Breast epithelium (tissue), 4 donors: ENCODE measurements around the gene SUPT4H1. TPM values are rescaled to one million over a fixed set of nuclear protein-coding genes. Genes with fewer than 3 reads are reported as not detected.
A peak's percentile ranks its signal among the peaks of the same experiment; 100 is the strongest.

Source experiments
- DNase-seq, 2 donors: peaks; one replicate each; pipeline ENCODE4 v3.0.0-alpha.2; 2019; ENCODE audit warnings: low spot score in 2 of 2
- H3K27ac ChIP-seq, 2 donors: fragments of 200-600 bp; sonication (generic) in 1 of 2; one replicate each; pipeline ENCODE4 v1.5.1; 2016 to 2019; ENCODE audit warnings: mild to moderate bottlenecking in 1 of 2
- H3K27me3 ChIP-seq, 2 donors: fragments of 200-600 bp; sonication (generic) in 1 of 2; one replicate each; pipeline versions ENCODE4 v1.5.1 to v1.6.0; 2017 to 2019; ENCODE audit warnings: control low read depth in 1 of 2, mild to moderate bottlenecking in 1 of 2
- H3K36me3 ChIP-seq: fragments of 200-600 bp; one replicate; pipeline ENCODE4 v1.5.1; 2019
- H3K4me1 ChIP-seq, 2 donors: fragments of 200-600 bp; sonication (generic); one replicate each; pipeline ENCODE4 v1.5.1; 2016 to 2019; ENCODE audit warnings: control low read depth in 1 of 2
- H3K4me3 ChIP-seq, 3 donors: fragments of 200-600 bp; sonication (generic); 1 replicate in 2 of 3; 2 replicates in 1 of 3; pipeline ENCODE4 v1.5.1; 2016 to 2019; ENCODE audit warnings: mild to moderate bottlenecking in 3 of 3, moderate library complexity in 2 of 3
- H3K9me3 ChIP-seq, 2 donors: fragments of 200-600 bp; sonication (generic) in 1 of 2; one replicate each; pipeline ENCODE4 v1.5.1; 2016 to 2019; ENCODE audit warnings: control low read depth in 1 of 2
- POLR2A ChIP-seq: fragments of 450-650 bp; IDR thresholded peaks from one replicate; pipeline ENCODE4 v1.6.1; 2016; ENCODE audit warnings: antibody characterized with exemption, mild to moderate bottlenecking, moderate library complexity
- POLR2AphosphoS5 ChIP-seq, 3 donors: sonication (generic); formaldehyde crosslinking; IDR thresholded peaks; one replicate each; pipeline ENCODE4 v1.6.1; 2017; ENCODE audit warnings: antibody characterized with exemption in 3 of 3
- intact Hi-C: fragments of 100-400 bp; cut with DNase I; formaldehyde crosslinking; loops from one replicate; pipeline ENCODE4 v1.15.1; 2023; ENCODE audit warnings: low total_unique reads
- total RNA-seq, 3 donors: library from RNA; depleted of rRNA; stranded (reverse); fragments of >200 nt; gene quantifications; one replicate each; pipeline ENCODE4 v1.1.0, GENCODE V29; 2016
- TF ChIP-seq, protein P1 (sequence below), 3 donors: fragments of 450-650 bp; IDR thresholded peaks; one replicate each; pipeline ENCODE4 v1.5.1; 2016 to 2017; ENCODE audit warnings: antibody characterized with exemption in 3 of 3, mild to moderate bottlenecking in 3 of 3, moderate library complexity in 3 of 3

The SUPT4H1 gene
- total RNA-seq, 3 donors from 2014 or later, result 46.4 to 61.6 (median 48.2) TPM

DNA sequence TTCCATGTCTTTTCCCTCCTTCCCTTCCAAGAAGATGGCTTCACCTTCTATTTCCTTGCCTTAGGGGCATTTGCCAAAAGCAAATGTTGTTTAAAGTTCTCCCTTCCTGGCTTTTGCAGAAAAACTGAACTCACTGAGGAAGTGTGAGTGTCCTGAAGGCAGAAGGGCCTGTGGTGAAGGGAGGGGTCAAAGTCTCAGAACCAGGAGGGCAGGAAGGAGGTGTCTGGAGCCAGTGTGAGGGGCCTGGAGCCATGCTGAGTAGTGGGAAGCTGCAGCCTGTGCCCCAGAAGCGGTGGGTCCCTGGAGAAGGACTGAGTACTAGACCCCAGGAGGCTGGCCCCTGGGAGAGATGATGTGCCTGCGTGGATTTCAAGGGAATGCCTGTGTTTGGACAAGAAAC, 23.8 kb upstream of the SUPT4H1 start:
- Histone ChIP-seq H3K36me3 (no peaks in the 10 kb centered on the region), H3K27ac (peak overlapping the region in 1 of 2 donors; percentile 33), H3K4me3 (no peak overlapping the region), H3K27me3 (no peaks in the 10 kb centered on the region), H3K9me3 (no peaks in the 10 kb centered on the region), H3K4me1 (no peaks in the 10 kb centered on the region)
- TF ChIP-seq, protein P1, sequence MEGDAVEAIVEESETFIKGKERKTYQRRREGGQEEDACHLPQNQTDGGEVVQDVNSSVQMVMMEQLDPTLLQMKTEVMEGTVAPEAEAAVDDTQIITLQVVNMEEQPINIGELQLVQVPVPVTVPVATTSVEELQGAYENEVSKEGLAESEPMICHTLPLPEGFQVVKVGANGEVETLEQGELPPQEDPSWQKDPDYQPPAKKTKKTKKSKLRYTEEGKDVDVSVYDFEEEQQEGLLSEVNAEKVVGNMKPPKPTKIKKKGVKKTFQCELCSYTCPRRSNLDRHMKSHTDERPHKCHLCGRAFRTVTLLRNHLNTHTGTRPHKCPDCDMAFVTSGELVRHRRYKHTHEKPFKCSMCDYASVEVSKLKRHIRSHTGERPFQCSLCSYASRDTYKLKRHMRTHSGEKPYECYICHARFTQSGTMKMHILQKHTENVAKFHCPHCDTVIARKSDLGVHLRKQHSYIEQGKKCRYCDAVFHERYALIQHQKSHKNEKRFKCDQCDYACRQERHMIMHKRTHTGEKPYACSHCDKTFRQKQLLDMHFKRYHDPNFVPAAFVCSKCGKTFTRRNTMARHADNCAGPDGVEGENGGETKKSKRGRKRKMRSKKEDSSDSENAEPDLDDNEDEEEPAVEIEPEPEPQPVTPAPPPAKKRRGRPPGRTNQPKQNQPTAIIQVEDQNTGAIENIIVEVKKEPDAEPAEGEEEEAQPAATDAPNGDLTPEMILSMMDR (IDR thresholded peaks at IDR 0.05), result no peak
- TF ChIP-seq POLR2A, result no peak
- no peak for TF ChIP-seq POLR2AphosphoS5 (IDR thresholded peaks at IDR 0.05)
- intact Hi-C loops, result loop anchor here (5.0 kb wide), 1 partner anchor 1164 kb away; no protein-coding TSS in a partner anchor
- no peak for DNase-seq

DNA sequence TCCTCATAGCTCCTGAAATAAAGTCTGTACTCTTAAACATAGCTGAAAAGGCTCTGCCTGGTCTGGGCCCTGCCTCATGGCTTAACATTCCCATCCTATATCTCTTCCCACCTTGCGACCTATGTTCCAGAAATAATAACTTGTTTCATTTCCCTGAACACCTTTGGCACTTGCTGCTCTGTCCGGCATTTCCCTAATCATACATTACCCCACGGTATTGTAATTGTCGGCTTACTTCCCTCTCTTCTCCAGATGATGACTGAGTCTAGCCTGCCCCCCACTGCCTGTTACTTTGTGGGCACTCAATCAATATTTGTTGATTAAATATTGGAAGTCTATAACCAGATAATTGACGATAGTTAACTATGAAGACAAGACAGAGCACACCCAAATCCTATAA, 23.3 kb upstream of the SUPT4H1 start:
- Histone ChIP-seq H3K36me3 (no peaks in the 10 kb centered on the region), H3K4me1 (no peaks in the 10 kb centered on the region), H3K4me3 (no peak overlapping the region), H3K27me3 (no peaks in the 10 kb centered on the region), H3K27ac (no peak overlapping the region), H3K9me3 (no peaks in the 10 kb centered on the region)
- TF ChIP-seq POLR2A, result no peak
- no peak for TF ChIP-seq POLR2AphosphoS5 (IDR thresholded peaks at IDR 0.05)
- TF ChIP-seq, protein P1 (IDR thresholded peaks at IDR 0.05), result no peak
- intact Hi-C loops, result loop anchor here (5.0 kb wide), 1 partner anchor 1163 kb away; no protein-coding TSS in a partner anchor
- DNase-seq, result no peak

DNA sequence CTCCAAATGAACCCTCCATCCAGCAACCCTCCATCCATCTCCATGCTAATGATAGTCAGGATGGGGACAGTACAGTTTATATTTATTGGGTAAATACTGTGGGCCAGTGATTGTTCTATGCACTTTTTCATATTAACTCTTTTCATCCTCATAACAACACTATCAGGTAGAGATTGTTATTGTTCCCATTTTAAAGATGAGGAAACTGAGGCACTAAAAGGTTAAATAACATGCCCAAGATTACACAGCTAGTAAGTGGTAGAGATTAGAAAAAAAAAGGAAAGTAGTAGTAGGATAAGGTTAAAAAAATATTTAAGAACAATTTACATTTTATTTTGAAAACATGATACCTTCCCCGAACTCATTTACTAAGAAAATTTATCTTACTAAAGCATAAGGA, 21.9 kb upstream of the SUPT4H1 start:
- no peaks in the 10 kb centered on the region for H3K36me3 ChIP-seq
- H3K27ac ChIP-seq, result no peak overlapping the region
- no peak overlapping the region for H3K4me3 ChIP-seq
- H3K9me3 ChIP-seq, result no peaks in the 10 kb centered on the region
- DNase-seq, result no peak
- intact Hi-C loops, result no loop called here
- H3K27me3 ChIP-seq, result no peaks in the 10 kb centered on the region
- H3K4me1 ChIP-seq, result no peaks in the 10 kb centered on the region
- no peak for TF ChIP-seq POLR2A

DNA sequence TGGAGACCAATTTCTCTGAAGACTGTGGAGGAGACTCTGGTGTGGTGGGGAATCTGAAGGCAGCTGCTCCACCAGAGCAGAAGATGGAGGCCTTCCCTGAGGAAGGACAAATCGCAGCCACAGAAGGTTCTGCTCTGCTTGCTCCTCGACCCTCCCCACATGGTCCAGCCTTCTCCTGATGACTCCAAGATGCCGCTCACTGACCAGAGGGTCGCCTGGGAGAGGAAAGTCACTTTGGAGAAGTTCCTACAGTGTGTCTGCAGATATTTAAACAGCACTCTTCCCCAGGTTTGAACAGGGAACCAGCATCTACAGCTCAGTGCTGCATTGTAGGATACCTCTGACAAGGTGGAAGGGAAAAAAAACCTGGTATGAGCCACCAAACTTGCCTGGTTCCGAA, 21.0 kb upstream of the SUPT4H1 start:
- no peak overlapping the region for H3K4me3 ChIP-seq
- H3K27ac ChIP-seq, result no peak overlapping the region
- H3K36me3 ChIP-seq, result no peaks in the 10 kb centered on the region
- DNase-seq, result no peak
- no peaks in the 10 kb centered on the region for H3K9me3 ChIP-seq
- intact Hi-C loops, result no loop called here
- TF ChIP-seq POLR2A (no peak), POLR2AphosphoS5 (IDR thresholded peaks at IDR 0.05) (no peak)
- TF ChIP-seq, protein P1 (IDR thresholded peaks at IDR 0.05), result no peak
- H3K4me1 ChIP-seq, result no peaks in the 10 kb centered on the region
- H3K27me3 ChIP-seq, result no peaks in the 10 kb centered on the region

DNA sequence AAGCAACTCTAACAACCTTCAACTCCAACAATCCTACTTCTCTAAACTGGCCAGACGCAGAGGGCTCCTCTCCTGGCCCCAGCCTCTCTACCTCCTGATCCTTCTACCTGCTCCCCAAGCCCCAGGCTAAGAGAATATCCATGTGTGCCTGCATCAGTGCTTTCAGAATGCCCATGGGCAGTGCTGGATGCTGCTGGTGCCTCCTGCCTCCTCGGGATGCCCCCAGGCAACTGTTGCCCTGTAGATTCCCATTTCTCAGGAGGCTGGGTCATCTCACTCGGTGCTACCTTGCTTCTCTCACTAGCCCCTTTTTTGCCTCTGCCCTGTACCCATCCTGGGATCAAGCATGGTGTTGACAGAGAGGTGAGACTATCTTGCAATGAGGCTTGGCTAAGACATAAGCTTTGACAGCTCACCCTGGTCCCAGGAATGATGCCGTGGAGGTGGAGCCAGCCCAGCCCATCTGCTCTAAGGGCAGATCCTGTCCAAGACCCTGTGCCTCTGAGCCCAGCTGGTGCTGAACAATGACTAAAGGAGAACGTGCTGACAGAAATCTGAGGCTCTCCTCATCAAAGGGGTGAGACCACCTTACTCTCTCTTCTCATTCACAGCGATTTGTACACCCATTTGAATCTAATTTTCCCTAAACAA, 19.4 kb upstream of the SUPT4H1 start:
- Histone ChIP-seq H3K9me3 (no peaks in the 10 kb centered on the region), H3K4me1 (no peaks in the 10 kb centered on the region), H3K27me3 (no peaks in the 10 kb centered on the region), H3K27ac (no peak overlapping the region), H3K4me3 (no peak overlapping the region), H3K36me3 (no peaks in the 10 kb centered on the region)
- DNase-seq, result no peak
- intact Hi-C loops, result no loop called here
- TF ChIP-seq, protein P1 (IDR thresholded peaks at IDR 0.05), result no peak
- no peak for TF ChIP-seq POLR2A
- TF ChIP-seq POLR2AphosphoS5 (IDR thresholded peaks at IDR 0.05), result no peak
